H9 (cell line): ENCODE results near the gene ISY1. TPM values are rescaled to one million over a fixed set of nuclear protein-coding genes. Genes with fewer than 3 reads are reported as not detected.

Experiments
- DNase-seq: peaks from one replicate; pipeline ENCODE4 v3.0.0-alpha.2; 2017
- H2AFZ ChIP-seq: one replicate; pipeline ENCODE4 v1.6.1; 2013; ENCODE audit warnings: mild to moderate bottlenecking, low read length, control low read depth, moderate library complexity
- H2AK5ac ChIP-seq: 2 replicates; pipeline ENCODE4 v1.6.1; 2013; ENCODE audit warnings: low read length, control low read depth, mixed read lengths; ENCODE audit not compliant: insufficient read length
- H2BK120ac ChIP-seq: one replicate; pipeline ENCODE4 v1.6.1; 2013; ENCODE audit warnings: low read depth, mild to moderate bottlenecking, low read length, control low read depth, inconsistent platforms; ENCODE audit not compliant: poor library complexity, severe bottlenecking
- H2BK12ac ChIP-seq: 2 replicates; pipeline ENCODE4 v1.6.1; 2013; ENCODE audit warnings: low read length, control low read depth, mixed read lengths, low read depth; ENCODE audit not compliant: insufficient read length
- H2BK15ac ChIP-seq: 2 replicates; pipeline ENCODE4 v1.6.1; 2013; ENCODE audit warnings: low read depth, low read length, control low read depth
- H2BK20ac ChIP-seq: one replicate; pipeline ENCODE4 v1.6.1; 2013; ENCODE audit warnings: low read depth, mild to moderate bottlenecking, low read length, control low read depth, inconsistent platforms; ENCODE audit not compliant: poor library complexity, severe bottlenecking
- H2BK5ac ChIP-seq: 2 replicates; pipeline ENCODE4 v1.6.1; 2013; ENCODE audit warnings: low read length, control low read depth, mixed read lengths; ENCODE audit not compliant: insufficient read length
- H3K14ac ChIP-seq: 2 replicates; pipeline ENCODE4 v1.6.1; 2013; ENCODE audit warnings: low read length, control low read depth; ENCODE audit not compliant: insufficient read depth
- H3K18ac ChIP-seq: 2 replicates; pipeline ENCODE4 v1.6.1; 2013; ENCODE audit warnings: low read depth, mild to moderate bottlenecking, mixed read lengths, low read length, control low read depth; ENCODE audit not compliant: insufficient read length
- H3K23ac ChIP-seq: 2 replicates; pipeline ENCODE4 v1.6.1; 2013; ENCODE audit warnings: low read length, control low read depth, mixed read lengths, low read depth; ENCODE audit not compliant: insufficient read length
- H3K23me2 ChIP-seq: 2 replicates; pipeline ENCODE4 v1.6.1; 2013; ENCODE audit warnings: low read depth, mild to moderate bottlenecking, mixed read lengths, low read length, control low read depth; ENCODE audit not compliant: insufficient read length, poor library complexity, severe bottlenecking
- H3K27ac ChIP-seq: 2 replicates; pipeline ENCODE4 v1.5.1; 2013; ENCODE audit warnings: low read length, control low read depth, mixed read lengths, low read depth; ENCODE audit not compliant: insufficient read length
- H3K27me3 ChIP-seq: 2 replicates; pipeline ENCODE4 v1.6.1; 2013; ENCODE audit warnings: low read length, control low read depth, inconsistent platforms; ENCODE audit not compliant: insufficient read depth
- H3K4ac ChIP-seq: 2 replicates; pipeline ENCODE4 v1.6.1; 2013; ENCODE audit warnings: low read depth, mild to moderate bottlenecking, control low read depth, inconsistent platforms, low read length, moderate library complexity
- H3K4me1 ChIP-seq: 2 replicates; pipeline ENCODE4 v1.6.1; 2013; ENCODE audit warnings: low read length, control low read depth, inconsistent platforms; ENCODE audit not compliant: insufficient read depth
- H3K4me2 ChIP-seq: 2 replicates; pipeline ENCODE4 v1.6.1; 2013; ENCODE audit warnings: low read length, control low read depth, mixed read lengths; ENCODE audit not compliant: insufficient read length, insufficient read depth
- H3K56ac ChIP-seq: 2 replicates; pipeline ENCODE4 v1.6.1; 2013; ENCODE audit warnings: low read depth, mild to moderate bottlenecking, mixed read lengths, low read length, control low read depth; ENCODE audit not compliant: insufficient read length
- H3K79me1 ChIP-seq: 2 replicates; pipeline ENCODE4 v1.6.1; 2013; ENCODE audit warnings: low read depth, mild to moderate bottlenecking, moderate library complexity, low read length, control low read depth, inconsistent platforms; ENCODE audit not compliant: insufficient read depth, poor library complexity, severe bottlenecking
- H3K79me2 ChIP-seq: 2 replicates; pipeline ENCODE4 v1.6.1; 2013; ENCODE audit warnings: low read length, control low read depth, inconsistent platforms; ENCODE audit not compliant: insufficient read depth
- H3K9ac ChIP-seq: 2 replicates; pipeline ENCODE4 v1.6.1; 2013; ENCODE audit warnings: low read length, control low read depth, mixed read lengths; ENCODE audit not compliant: insufficient read length; ENCODE audit errors: extremely low read depth
- H3K9me3 ChIP-seq: one replicate; pipeline ENCODE4 v1.6.1; 2013; ENCODE audit warnings: low read depth, low read length, inconsistent platforms; ENCODE audit not compliant: control insufficient read depth
- H3T11ph ChIP-seq: one replicate; pipeline ENCODE4 v1.6.1; 2013; ENCODE audit warnings: mild to moderate bottlenecking, low read length, control low read depth, inconsistent platforms
- H4K20me1 ChIP-seq: one replicate; pipeline ENCODE4 v1.6.1; 2013; ENCODE audit not compliant: control insufficient read depth, insufficient read length, insufficient read depth
- H4K5ac ChIP-seq: 2 replicates; pipeline ENCODE4 v1.6.1; 2013; ENCODE audit warnings: low read depth, mild to moderate bottlenecking, mixed read lengths, low read length, control low read depth; ENCODE audit not compliant: insufficient read length
- H4K8ac ChIP-seq: replicated peaks from 2 replicates; pipeline ENCODE4 v1.6.1; 2013; ENCODE audit warnings: low read length, control low read depth, mixed read lengths, low read depth; ENCODE audit not compliant: insufficient read length
- H4K91ac ChIP-seq: 2 replicates; pipeline ENCODE4 v1.6.1; 2013; ENCODE audit warnings: low read depth, mild to moderate bottlenecking, moderate library complexity, mixed read lengths, low read length, control low read depth; ENCODE audit not compliant: insufficient read length
- H3K27ac Mint-ChIP-seq, 3 experiments: 2 replicates in 2 of 3; 3 replicates in 1 of 3; pipeline ENCODE4 v1.8.0; 2020 to 2021; ENCODE audit warnings: mixed read lengths in 3 of 3, mild to moderate bottlenecking in 1 of 3, moderate library complexity in 1 of 3
- H3K27me3 Mint-ChIP-seq: 2 replicates; pipeline ENCODE4 v1.8.0; 2021; ENCODE audit warnings: low read depth, mild to moderate bottlenecking, moderate library complexity, mixed read lengths
- H3K36me3 Mint-ChIP-seq, 3 experiments: 2 replicates in 2 of 3; 3 replicates in 1 of 3; pipeline ENCODE4 v1.8.0; 2020 to 2021; ENCODE audit warnings: low read depth in 3 of 3, mixed read lengths in 3 of 3; ENCODE audit not compliant: insufficient read depth in 1 of 3
- H3K4me1 Mint-ChIP-seq, 2 experiments: 2 replicates each; pipeline ENCODE4 v1.8.0; 2020; ENCODE audit warnings: mixed read lengths in 2 of 2
- H3K4me3 Mint-ChIP-seq, 2 experiments: 2 replicates in 1 of 2; 3 replicates in 1 of 2; pipeline ENCODE4 v1.8.0; 2020 to 2021; ENCODE audit warnings: mild to moderate bottlenecking in 2 of 2, mixed read lengths in 2 of 2, moderate library complexity in 1 of 2
- H3K9me3 Mint-ChIP-seq, 2 experiments: 2 replicates in 1 of 2; 3 replicates in 1 of 2; pipeline ENCODE4 v1.8.0; 2020; ENCODE audit warnings: mild to moderate bottlenecking in 2 of 2, mixed read lengths in 2 of 2, moderate library complexity in 1 of 2
- WGBS: extraction: QIAGEN DNeasy Blood & Tissue Kit; methylation state at CpG from one replicate; pipeline ENCODE4 v1.1.7; 2013; ENCODE audit warnings: missing lambda C conversion rate, low lambda C conversion rate, mixed read lengths; ENCODE audit not compliant: insufficient read length; ENCODE audit errors: extremely low coverage; 5-methylcytosine and 5-hydroxymethylcytosine counted together
- total RNA-seq: library from RNA; stranded (reverse); gene quantifications from 2 replicates; pipeline ENCODE4 v1.2.1, GENCODE V29; 2021
- TF ChIP-seq, protein P1 (sequence below): fragments of 200-600 bp; sonication (generic); conservative IDR thresholded peaks from 3 replicates; pipeline ENCODE4 v1.8.0; 2021; ENCODE audit warnings: antibody characterized with exemption, mild to moderate bottlenecking

ISY1 gene
- total RNA-seq, 1 experiment from 2014 or later: 28.1 TPM

DNA sequence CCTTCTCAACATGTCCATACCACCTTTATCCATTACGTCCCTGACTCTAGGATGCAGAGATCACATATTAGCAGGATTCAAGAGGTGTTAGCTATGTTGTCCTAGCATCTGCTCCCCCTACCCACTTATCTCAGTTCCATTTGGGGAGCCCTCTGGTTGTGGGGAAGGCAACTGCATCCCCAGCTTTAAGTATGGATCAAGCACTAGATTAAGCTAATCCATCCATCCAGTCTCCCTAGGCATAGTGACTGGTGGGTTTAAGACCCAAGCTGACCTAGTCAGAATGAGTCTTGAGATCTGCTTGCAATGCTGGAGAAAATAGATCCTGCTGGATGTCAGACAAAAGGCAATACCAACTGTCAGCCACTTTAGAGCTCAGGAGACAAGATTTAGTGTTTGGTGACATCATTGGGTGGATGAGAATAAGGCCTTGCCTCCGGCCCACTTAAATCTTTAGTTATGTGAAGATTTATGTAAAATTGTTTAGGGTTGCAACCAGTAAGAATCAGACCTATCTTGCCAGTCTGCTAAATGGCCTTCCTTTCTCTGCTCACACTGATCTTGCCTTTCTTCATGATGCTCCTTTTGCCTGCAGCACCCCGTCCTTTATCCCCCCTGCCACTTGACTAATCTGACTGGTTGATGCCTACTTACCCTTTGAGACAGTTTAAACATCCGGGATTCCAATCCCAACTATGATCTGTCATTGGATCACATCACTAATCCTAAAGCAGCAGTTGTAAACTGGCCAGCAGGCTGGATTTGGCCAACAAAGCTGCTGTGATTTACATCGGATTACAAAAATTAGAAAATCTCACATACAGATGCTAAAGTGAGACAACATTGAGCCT is 2.1 kb upstream of the ISY1 start:
- Histone ChIP-seq H4K20me1 (no peaks in the 10 kb centered on the region), H3K27me3 (no peaks in the 10 kb centered on the region), H3K23ac (no peak overlapping the region), H3K9me3 (no peaks in the 10 kb centered on the region), H2AK5ac (no peak overlapping the region), H3K18ac (no peak overlapping the region), H4K5ac (no peak overlapping the region), H3K79me2 (no peaks in the 10 kb centered on the region; the same call in 1 of the 2 replicates), H2AFZ (no peak overlapping the region), H2BK20ac (no peak overlapping the region), H3K56ac (no peak overlapping the region), H2BK12ac (no peak overlapping the region), H3T11ph (no peak overlapping the region), H2BK5ac (no peak overlapping the region), H3K4ac (no peak overlapping the region), H4K91ac (no peak overlapping the region), H3K9ac (no peak overlapping the region), H2BK120ac (no peak overlapping the region), H3K4me2 (peak overlapping the region; percentile 72), H3K27ac (no peak overlapping the region), H3K4me1 (no peaks in the 10 kb centered on the region; the same call in 1 of the 2 replicates), H3K23me2 (peaks cover 3% of the 10 kb centered on the region), H3K14ac (no peak overlapping the region), H2BK15ac (no peak overlapping the region), H4K8ac (no peak overlapping the region), H3K79me1 (no peaks in the 10 kb centered on the region)
- no peaks in the 10 kb centered on the region for H3K9me3 Mint-ChIP-seq
- peaks cover 7 to 30% (median 26%) of the 10 kb centered on the region in 3 experiments; a peak in 6 of 7 replicates for H3K36me3 Mint-ChIP-seq
- peak overlapping the region; percentile 100; a peak in 4 of 7 replicates for H3K27ac Mint-ChIP-seq
- no CpG with 5 or more reads among the region's 5 CpGs for WGBS
- H3K27me3 Mint-ChIP-seq: peaks cover 4% of the 10 kb centered on the region; the same call in 1 of the 2 replicates
- peak overlapping the region; percentile 88 to 94 for H3K4me3 Mint-ChIP-seq
- TF ChIP-seq, protein P1, sequence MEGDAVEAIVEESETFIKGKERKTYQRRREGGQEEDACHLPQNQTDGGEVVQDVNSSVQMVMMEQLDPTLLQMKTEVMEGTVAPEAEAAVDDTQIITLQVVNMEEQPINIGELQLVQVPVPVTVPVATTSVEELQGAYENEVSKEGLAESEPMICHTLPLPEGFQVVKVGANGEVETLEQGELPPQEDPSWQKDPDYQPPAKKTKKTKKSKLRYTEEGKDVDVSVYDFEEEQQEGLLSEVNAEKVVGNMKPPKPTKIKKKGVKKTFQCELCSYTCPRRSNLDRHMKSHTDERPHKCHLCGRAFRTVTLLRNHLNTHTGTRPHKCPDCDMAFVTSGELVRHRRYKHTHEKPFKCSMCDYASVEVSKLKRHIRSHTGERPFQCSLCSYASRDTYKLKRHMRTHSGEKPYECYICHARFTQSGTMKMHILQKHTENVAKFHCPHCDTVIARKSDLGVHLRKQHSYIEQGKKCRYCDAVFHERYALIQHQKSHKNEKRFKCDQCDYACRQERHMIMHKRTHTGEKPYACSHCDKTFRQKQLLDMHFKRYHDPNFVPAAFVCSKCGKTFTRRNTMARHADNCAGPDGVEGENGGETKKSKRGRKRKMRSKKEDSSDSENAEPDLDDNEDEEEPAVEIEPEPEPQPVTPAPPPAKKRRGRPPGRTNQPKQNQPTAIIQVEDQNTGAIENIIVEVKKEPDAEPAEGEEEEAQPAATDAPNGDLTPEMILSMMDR: peak; percentile 47
- no peak for DNase-seq
- peaks cover 18 to 21% of the 10 kb centered on the region in 2 experiments for H3K4me1 Mint-ChIP-seq
